Breast epithelium (tissue), 3 donors: ENCODE results near the gene ACOX2.

Experiments
- CTCF ChIP-seq, 3 donors: fragments of 450-650 bp; IDR thresholded peaks; one replicate each; pipeline ENCODE4 v1.5.1; 2016 to 2017; ENCODE audit warnings: antibody characterized with exemption in 3 of 3, mild to moderate bottlenecking in 3 of 3, moderate library complexity in 3 of 3
- POLR2A ChIP-seq: fragments of 450-650 bp; IDR thresholded peaks from one replicate; pipeline ENCODE4 v1.6.1; 2016; ENCODE audit warnings: antibody characterized with exemption, mild to moderate bottlenecking, moderate library complexity

GRCh38 chr3:58466899-58467563 is 70.0 kb downstream of the ACOX2 start:
- no peak for TF ChIP-seq CTCF (IDR thresholded peaks at IDR 0.05)
- no peak for TF ChIP-seq POLR2A
